ENCODE data around the gene PHAX. TPM values are rescaled to one million over a fixed set of nuclear protein-coding genes. Genes with fewer than 3 reads are reported as not detected.

PHAX gene
- total RNA-seq, 1 donor from 2014 or later, result 47.2 TPM

DNA sequence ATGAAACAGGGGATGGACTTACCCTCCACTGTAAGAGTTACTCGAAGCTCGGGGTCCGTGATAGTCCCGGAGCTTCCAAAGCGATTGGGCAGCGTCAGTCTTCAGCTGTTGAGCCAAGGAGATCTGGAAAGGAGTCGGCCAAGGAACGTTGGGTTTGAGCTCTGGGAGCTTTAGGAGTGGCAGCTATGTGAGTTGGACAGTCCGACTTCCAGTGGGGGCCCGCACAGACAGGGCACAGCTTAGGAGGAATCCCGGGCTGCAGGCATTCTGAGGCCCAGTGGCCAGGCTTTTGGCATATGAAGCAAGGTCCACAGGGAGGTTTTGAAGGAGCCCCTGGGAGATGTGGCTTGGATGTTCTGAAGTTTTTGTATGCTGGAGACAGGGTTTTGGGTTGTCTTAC is 72.7 kb downstream of the PHAX start:
- TF ChIP-seq, protein P1, sequence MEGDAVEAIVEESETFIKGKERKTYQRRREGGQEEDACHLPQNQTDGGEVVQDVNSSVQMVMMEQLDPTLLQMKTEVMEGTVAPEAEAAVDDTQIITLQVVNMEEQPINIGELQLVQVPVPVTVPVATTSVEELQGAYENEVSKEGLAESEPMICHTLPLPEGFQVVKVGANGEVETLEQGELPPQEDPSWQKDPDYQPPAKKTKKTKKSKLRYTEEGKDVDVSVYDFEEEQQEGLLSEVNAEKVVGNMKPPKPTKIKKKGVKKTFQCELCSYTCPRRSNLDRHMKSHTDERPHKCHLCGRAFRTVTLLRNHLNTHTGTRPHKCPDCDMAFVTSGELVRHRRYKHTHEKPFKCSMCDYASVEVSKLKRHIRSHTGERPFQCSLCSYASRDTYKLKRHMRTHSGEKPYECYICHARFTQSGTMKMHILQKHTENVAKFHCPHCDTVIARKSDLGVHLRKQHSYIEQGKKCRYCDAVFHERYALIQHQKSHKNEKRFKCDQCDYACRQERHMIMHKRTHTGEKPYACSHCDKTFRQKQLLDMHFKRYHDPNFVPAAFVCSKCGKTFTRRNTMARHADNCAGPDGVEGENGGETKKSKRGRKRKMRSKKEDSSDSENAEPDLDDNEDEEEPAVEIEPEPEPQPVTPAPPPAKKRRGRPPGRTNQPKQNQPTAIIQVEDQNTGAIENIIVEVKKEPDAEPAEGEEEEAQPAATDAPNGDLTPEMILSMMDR (IDR thresholded peaks at IDR 0.05), result no peak
- no peak for DNase-seq (ENCODE audit: low spot score)
- H3K27ac Mint-ChIP-seq (ENCODE audit: unreplicated experiment), result no peak overlapping the region
- no peak overlapping the region for H3K4me3 Mint-ChIP-seq (ENCODE audit: unreplicated experiment)
- no peaks in the 10 kb centered on the region for H3K36me3 Mint-ChIP-seq (ENCODE audit: low read depth)
- H3K4me1 Mint-ChIP-seq (ENCODE audit: low read depth), result peaks cover 3% of the 10 kb centered on the region
- no peaks in the 10 kb centered on the region for H3K9me3 Mint-ChIP-seq (ENCODE audit: low read depth)
- H3K27me3 Mint-ChIP-seq (ENCODE audit: low read depth), result no peaks in the 10 kb centered on the region

DNA sequence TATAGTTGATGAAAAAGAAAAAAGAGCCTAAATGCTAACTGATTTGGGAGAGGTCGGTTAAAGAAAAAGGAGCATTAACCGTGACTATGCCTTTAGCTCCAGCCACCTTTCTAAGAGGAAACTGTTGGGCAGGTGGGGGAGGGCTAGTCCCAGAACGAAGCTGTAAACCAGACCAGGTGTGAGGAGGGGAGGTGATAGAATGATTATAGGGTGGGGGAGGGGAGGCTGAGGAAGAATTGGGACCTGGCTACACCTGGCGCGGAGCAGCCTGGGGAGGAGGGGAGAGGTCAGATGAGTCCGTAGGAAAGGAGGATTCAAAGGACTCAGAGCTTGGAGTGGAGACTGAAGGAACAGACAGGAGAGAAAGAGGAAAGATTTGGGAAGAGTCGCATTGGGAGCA is 73.4 kb downstream of the PHAX start:
- no peak overlapping the region for H3K4me3 Mint-ChIP-seq (ENCODE audit: unreplicated experiment)
- no peak overlapping the region for H3K27ac Mint-ChIP-seq (ENCODE audit: unreplicated experiment)
- TF ChIP-seq, protein P1 (IDR thresholded peaks at IDR 0.05), result no peak
- H3K4me1 Mint-ChIP-seq (ENCODE audit: low read depth), result peaks cover 3% of the 10 kb centered on the region
- H3K36me3 Mint-ChIP-seq (ENCODE audit: low read depth), result no peaks in the 10 kb centered on the region
- no peak for DNase-seq (ENCODE audit: low spot score)
- H3K9me3 Mint-ChIP-seq (ENCODE audit: low read depth), result no peaks in the 10 kb centered on the region
- no peaks in the 10 kb centered on the region for H3K27me3 Mint-ChIP-seq (ENCODE audit: low read depth)

DNA sequence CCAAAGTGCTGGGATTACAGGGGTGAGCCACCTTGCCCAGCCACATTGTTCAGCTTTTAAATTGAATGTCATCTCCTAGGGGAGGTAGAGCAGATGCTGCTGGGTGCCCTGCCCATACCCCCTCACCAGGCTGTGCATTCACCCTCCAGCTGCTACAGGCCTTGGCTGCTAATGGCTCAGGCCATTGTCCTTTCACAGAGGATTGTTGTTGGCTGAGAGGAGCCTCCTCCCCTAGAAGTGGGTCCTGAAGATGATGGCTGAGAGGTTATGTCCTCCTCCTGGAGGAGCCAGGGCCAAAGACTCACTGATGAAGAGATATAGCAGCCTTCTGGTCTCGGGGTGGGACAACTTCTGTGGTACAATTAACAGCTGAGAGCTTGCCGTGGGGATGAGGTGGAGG is 74.6 kb downstream of the PHAX start:
- Mint-ChIP-seq H3K9me3 (ENCODE audit: low read depth) (no peaks in the 10 kb centered on the region), H3K36me3 (ENCODE audit: low read depth) (no peaks in the 10 kb centered on the region), H3K4me1 (ENCODE audit: low read depth) (peaks cover 11% of the 10 kb centered on the region), H3K4me3 (ENCODE audit: unreplicated experiment) (no peak overlapping the region), H3K27ac (ENCODE audit: unreplicated experiment) (no peak overlapping the region), H3K27me3 (ENCODE audit: low read depth) (no peaks in the 10 kb centered on the region)
- DNase-seq (ENCODE audit: low spot score), result no peak
- TF ChIP-seq, protein P1 (IDR thresholded peaks at IDR 0.05), result no peak

DNA sequence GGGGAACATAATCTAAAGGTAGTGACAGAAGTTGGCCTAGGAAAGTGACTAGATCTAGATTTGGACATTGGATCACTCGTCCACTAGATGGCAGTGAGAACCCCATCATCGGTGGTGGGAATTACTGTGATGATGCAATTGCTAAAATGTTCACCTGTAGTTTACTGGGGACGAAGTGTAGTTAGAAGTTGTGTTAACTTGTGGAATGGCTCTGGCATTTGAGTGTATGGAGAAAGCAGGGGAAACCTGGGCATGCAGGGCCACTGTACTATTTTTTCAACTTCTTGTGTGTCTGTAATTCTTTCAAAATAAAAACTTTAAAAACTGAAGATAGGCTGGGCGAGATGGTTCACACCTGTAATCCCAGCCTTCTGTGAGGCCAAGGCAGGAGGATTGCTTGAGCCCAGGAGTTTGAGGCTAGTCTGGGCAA is 75.5 kb downstream of the PHAX start:
- Mint-ChIP-seq H3K9me3 (ENCODE audit: low read depth) (no peaks in the 10 kb centered on the region), H3K36me3 (ENCODE audit: low read depth) (no peaks in the 10 kb centered on the region), H3K4me1 (ENCODE audit: low read depth) (peaks cover 14% of the 10 kb centered on the region), H3K4me3 (ENCODE audit: unreplicated experiment) (no peak overlapping the region), H3K27me3 (ENCODE audit: low read depth) (no peaks in the 10 kb centered on the region), H3K27ac (ENCODE audit: unreplicated experiment) (no peak overlapping the region)
- TF ChIP-seq, protein P1 (IDR thresholded peaks at IDR 0.05), result peak; percentile 93
- no peak for DNase-seq (ENCODE audit: low spot score)

Other genes with a start within 250 kb of the PHAX start
- 56.5 to 72.4 TPM (median 61.5 TPM) in 3 replicates for gene GRAMD2B, start 177.5 kb upstream of the PHAX start, total RNA-seq
- 54.0 to 71.3 TPM (median 58.2 TPM) in 3 replicates for gene ALDH7A1, start 5.7 kb upstream of the PHAX start, total RNA-seq
- gene LMNB1, start 176.2 kb downstream of the PHAX start, total RNA-seq, result 10.8 to 19.2 TPM (median 14.2 TPM) in 3 replicates